NOMO-1 treated with dmso at 0.1 percent for 144 hours (cell line): ENCODE measurements around the gene DEPDC4.

Source experiments
- DNase-seq: peaks from one replicate; lab custom pipeline; 2025; ENCODE audit not compliant: unreplicated experiment; lab: John Stamatoyannopoulos, UW

The DEPDC4 gene

GRCh38 chr12:100215209-100215608, 51.7 kb downstream of the DEPDC4 start:
- no peak for DNase-seq

GRCh38 chr12:100214518-100214917, 52.4 kb downstream of the DEPDC4 start:
- no peak for DNase-seq

- no peak for DNase-seq
Observed at GRCh38 chr12:100213016-100213891, 53.6 kb downstream of the DEPDC4 start.

DNA sequence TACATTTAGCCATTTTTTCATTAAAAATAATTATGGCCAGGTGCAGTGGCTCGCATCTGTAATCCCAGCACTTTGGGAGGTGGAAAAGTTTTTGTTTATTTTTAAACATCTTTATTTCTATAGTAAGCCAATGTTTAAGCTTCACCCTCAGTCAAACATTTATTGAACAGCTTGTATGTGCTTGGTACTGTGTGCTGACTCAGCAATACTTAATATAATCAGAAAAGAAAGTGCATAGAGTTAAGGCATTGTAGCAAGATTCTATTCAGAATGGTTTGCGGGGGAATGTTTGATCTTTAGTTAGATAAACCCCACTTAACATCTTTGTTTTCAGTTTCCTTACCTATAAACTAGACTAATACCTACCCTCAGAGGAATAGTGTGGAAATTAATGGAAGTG, 55.2 kb downstream of the DEPDC4 start:
- DNase-seq: no peak

DNA sequence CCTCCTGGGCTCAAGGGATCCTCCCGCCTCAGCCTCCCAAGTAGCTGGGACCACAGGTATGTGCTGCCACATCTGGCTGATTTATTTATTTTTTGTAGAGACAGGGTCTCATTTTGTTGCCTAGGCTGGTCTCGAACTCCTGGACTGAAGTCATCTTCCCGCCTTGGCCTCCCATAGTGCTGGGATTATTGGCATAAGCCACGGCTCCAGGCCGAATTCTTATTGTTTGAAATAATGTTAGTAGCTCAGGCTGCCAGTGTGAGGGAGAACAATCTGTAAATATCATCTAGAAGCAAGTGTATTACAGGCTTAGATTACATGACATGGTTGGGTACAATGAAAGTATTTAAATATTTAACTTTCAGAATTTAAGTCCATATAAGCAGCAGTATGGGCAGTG, 58.0 kb downstream of the DEPDC4 start:
- DNase-seq: no peak

GRCh38 chr12:100207311-100207710, 59.6 kb downstream of the DEPDC4 start:
- no peak for DNase-seq

- no peak for DNase-seq
Observed at GRCh38 chr12:100201604-100202423, 65.1 kb downstream of the DEPDC4 start.

- DNase-seq: peak; percentile 91
Observed at GRCh38 chr12:100200463-100201181, 66.3 kb downstream of the DEPDC4 start, which contains the start of gene ACTR6. TSS of gene ACTR6 (plus strand) at chr12:100200815. CDS start at chr12:100200852, 37 bp downstream.

DNA sequence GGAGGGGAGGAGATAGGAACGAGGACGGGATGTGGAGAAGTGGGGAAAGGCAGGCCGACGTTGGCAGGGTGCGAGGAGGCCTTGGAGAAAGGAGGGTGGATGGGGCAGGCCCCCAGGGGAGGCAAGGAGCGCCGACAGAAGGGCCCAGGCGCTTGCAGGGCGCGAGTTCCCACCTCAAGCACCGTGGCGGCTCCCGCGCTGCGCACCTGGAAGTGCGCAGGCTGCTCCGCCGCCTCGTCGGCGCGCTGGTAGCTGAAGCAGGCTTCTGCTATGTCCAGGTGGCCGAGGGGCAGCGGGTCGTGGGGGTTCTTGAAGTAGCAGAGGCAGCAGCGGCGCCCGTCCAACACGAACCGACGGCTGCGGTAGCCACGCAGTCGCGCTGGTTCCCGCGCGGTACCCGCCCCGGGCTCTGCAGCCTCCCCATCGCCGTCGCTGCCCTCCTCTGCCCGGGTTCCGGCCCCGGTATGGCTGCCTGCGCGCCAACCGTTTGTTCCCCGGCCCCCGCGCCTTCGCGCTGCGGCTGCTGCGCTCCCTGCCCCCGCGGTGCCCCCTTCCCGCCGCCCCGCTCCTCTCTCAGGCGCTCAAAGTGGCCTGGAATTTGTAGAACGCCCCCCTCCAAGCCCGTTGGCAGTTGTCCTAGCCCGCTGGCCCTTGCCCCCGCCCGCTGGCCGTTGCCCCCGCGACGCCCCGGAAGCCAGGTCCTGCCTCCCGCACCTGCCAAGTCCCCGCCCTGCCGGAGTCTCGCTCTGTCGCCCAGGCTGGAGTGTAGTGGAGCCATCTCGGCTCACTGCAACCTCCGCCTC, 67.3 kb downstream of the DEPDC4 start:
- no peak for DNase-seq

DNA sequence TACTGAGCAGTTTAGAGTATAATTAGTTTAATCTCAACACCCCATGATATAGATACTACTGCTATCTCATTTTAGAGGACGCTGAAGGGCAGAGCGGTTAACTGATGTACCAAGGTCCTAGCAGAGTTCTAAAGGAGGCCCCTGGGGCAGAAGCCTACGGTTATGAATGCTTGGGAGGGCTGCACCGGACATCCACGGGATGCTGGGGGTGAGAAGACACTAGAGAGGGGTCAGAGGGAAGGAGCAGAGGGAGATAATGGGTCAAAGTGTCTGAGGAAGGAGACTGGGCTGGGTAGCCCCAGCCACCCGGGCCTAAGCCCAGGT, 67.9 kb downstream of the DEPDC4 start:
- no peak for DNase-seq

DNA sequence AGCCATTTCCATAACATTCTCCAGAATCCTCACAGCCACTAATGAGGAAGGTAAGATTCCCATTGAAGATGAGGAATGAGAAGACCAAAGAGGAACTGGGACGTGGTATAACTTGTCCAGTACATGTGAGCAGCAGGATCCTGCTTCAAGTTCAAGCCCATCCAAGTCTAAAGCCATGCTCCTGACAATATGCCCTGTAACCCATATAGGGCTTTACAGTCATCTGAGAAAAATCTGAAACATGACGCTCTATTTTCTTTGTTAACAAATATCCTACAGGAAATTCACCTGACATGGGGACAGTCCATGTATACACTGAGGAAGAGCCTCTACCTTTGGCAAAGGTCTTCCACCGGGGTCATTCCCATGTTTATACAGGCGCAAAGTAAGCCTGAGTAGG, 69.4 kb downstream of the DEPDC4 start:
- no peak for DNase-seq

- DNase-seq: no peak
Observed at GRCh38 chr12:100193085-100193484, 73.8 kb downstream of the DEPDC4 start.
